ENCODE data around the gene CYP4F12. TPM values are rescaled to one million over a fixed set of nuclear protein-coding genes. Genes with fewer than 3 reads are reported as not detected.
"Not testable (repeated sequence)": the region's sequence is repeated elsewhere in the genome, so short reads cannot be mapped to it uniquely, and the experiment has no call there.

The CYP4F12 gene
- total RNA-seq, 2 experiments from 2014 or later = 0.19 TPM; not detected in 1

DNA sequence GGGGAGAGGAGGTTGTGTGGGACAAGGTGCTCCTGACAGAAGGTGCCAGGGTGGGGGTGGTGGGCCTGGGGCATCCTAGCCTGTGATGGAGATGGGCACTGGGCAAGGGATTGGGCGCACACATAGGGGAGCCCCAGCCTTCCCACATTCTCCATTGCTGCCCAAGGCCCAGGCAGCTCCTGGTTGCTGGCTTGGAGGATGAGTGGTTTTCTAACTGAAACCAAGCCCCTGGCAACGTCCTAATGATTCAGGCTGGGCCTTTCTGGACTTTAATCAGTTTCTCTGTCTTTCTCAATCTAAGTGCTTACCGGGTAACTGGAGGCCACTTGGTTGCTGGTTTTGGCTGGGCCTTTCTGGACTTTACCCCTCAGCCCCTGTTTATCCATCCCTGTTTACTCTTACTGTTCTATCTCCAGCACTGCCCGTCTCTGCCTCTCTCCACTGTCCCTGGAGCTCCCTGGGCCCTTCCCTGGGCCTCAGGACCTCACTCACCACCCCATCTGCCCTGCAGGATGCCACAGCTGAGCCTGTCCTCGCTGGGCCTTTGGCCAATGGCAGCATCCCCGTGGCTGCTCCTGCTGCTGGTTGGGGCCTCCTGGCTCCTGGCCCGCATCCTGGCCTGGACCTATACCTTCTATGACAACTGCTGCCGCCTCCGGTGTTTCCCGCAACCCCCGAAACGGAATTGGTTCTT is 31.8 kb upstream of the CYP4F12 start:
- Mint-ChIP-seq H3K4me1 (no peaks in the 10 kb centered on the region), H3K9me3 (ENCODE audit: low read depth) (no peaks in the 10 kb centered on the region), H3K27me3 (no peaks in the 10 kb centered on the region), H3K4me3 (no peak overlapping the region), H3K36me3 (no peaks in the 10 kb centered on the region), H3K27ac (no peak overlapping the region)
- DNase-seq (no peak), ATAC-seq (no peak)
- CTCF ChIA-PET = no interaction called here

- no peaks in the 10 kb centered on the region for H3K9me3 Mint-ChIP-seq (ENCODE audit: low read depth)
- DNase-seq (no peak), ATAC-seq (no peak)
- no peak overlapping the region for H3K4me3 Mint-ChIP-seq
- no peak overlapping the region for H3K27ac Mint-ChIP-seq
- H3K36me3 Mint-ChIP-seq = no peaks in the 10 kb centered on the region
- CTCF ChIA-PET = no interaction called here
- H3K27me3 Mint-ChIP-seq = no peaks in the 10 kb centered on the region
- H3K4me1 Mint-ChIP-seq = no peaks in the 10 kb centered on the region
These were observed 30.9 kb upstream of the CYP4F12 start for GRCh38 chr19:15641901-15642491.

DNA sequence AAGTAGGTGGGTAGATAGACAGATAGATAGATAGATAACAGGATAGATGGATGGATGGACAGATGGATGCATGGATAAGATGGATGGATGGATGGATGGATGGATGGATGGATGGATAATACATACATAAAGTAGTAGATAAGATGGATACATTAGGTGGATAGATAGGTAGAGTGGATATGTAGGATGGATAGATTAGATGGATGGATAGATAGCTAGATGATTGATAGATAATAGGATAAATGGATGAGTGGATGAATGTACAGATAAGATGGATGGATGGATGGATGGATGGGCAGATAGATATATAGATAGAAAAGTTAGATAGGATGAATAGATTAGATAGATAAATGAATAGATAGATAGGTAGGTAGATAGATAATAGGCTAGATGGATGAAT is 30.1 kb upstream of the CYP4F12 start:
- Mint-ChIP-seq H3K27me3 (no peaks in the 10 kb centered on the region), H3K27ac (no peak overlapping the region), H3K9me3 (ENCODE audit: low read depth) (no peaks in the 10 kb centered on the region), H3K4me3 (no peak overlapping the region), H3K36me3 (no peaks in the 10 kb centered on the region), H3K4me1 (no peaks in the 10 kb centered on the region)
- DNase-seq (no peak), ATAC-seq (no peak)
- CTCF ChIA-PET = no interaction called here

GRCh38 chr19:15643387-15643786 is 29.5 kb upstream of the CYP4F12 start:
- H3K4me1 Mint-ChIP-seq = no peaks in the 10 kb centered on the region

GRCh38 chr19:15644066-15644741 is 28.7 kb upstream of the CYP4F12 start:
- no peak for ATAC-seq
- H3K9me3 Mint-ChIP-seq (ENCODE audit: low read depth) = no peaks in the 10 kb centered on the region
- H3K36me3 Mint-ChIP-seq = no peaks in the 10 kb centered on the region
- CTCF ChIA-PET = no interaction called here
- H3K4me1 Mint-ChIP-seq = no peaks in the 10 kb centered on the region
- no peaks in the 10 kb centered on the region for H3K27me3 Mint-ChIP-seq
- H3K4me3 Mint-ChIP-seq = no peak overlapping the region
- H3K27ac Mint-ChIP-seq = no peak overlapping the region
- no peak for DNase-seq

More at GRCh38 chr19:15643387-15643786, 29.5 kb upstream of the CYP4F12 start:
- H3K36me3 Mint-ChIP-seq = no peaks in the 10 kb centered on the region
- ATAC-seq = no peak
- H3K27ac Mint-ChIP-seq = no peak overlapping the region
- H3K9me3 Mint-ChIP-seq (ENCODE audit: low read depth) = no peaks in the 10 kb centered on the region
- H3K27me3 Mint-ChIP-seq = no peaks in the 10 kb centered on the region
- no peak for DNase-seq
- CTCF ChIA-PET = no interaction called here
- no peak overlapping the region for H3K4me3 Mint-ChIP-seq

DNA sequence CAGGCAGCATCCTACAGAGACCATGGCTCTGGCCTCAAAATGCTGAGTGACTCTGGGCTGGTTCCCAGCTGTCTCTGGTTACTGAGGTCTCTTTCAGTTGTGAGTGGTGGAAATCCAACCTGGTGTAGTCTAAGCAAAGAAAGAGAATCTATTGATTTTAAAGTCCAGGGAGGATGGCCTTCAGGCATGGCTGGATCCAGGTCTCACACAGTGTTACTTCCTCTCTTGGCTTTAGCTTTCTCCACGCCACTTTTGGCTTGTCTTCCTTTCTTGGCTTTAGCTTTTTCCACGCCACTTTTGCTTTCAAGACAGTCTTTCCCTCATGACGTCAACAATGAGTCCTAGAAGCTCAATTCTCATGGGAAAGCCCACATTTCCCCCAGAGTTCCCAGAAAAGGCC is 28.1 kb upstream of the CYP4F12 start:
- H3K27me3 Mint-ChIP-seq = no peaks in the 10 kb centered on the region
- H3K27ac Mint-ChIP-seq = no peak overlapping the region
- DNase-seq = no peak
- no peaks in the 10 kb centered on the region for H3K36me3 Mint-ChIP-seq
- no peaks in the 10 kb centered on the region for H3K9me3 Mint-ChIP-seq (ENCODE audit: low read depth)
- H3K4me3 Mint-ChIP-seq = no peak overlapping the region
- ATAC-seq = no peak
- CTCF ChIA-PET = no interaction called here
- H3K4me1 Mint-ChIP-seq = no peaks in the 10 kb centered on the region

DNA sequence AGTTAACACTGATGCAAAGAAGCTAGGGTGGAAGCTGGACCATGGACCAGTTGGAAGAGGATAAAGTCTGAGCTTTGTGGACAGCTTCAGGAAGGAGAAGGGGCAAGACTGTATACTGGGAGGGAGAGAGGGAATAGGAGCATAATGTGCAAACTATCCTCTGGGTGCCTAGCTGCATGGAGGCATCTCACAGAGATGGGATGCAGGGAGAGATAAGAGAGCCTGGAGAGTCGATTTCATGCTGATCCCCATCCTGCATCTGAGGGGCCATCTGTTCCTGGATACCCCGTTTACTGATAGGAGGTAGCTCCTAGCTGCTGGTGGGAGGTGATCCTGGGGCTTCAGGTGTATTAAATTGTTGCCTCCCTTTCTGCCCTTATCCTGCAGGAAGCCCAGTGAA is 23.4 kb upstream of the CYP4F12 start:
- CTCF ChIA-PET = no interaction called here
- Mint-ChIP-seq H3K4me3 (no peak overlapping the region), H3K27ac (no peak overlapping the region), H3K9me3 (ENCODE audit: low read depth) (no peaks in the 10 kb centered on the region), H3K36me3 (no peaks in the 10 kb centered on the region), H3K27me3 (peaks cover 2% of the 10 kb centered on the region), H3K4me1 (no peaks in the 10 kb centered on the region)
- ATAC-seq = no peak
- no peak for DNase-seq

DNA sequence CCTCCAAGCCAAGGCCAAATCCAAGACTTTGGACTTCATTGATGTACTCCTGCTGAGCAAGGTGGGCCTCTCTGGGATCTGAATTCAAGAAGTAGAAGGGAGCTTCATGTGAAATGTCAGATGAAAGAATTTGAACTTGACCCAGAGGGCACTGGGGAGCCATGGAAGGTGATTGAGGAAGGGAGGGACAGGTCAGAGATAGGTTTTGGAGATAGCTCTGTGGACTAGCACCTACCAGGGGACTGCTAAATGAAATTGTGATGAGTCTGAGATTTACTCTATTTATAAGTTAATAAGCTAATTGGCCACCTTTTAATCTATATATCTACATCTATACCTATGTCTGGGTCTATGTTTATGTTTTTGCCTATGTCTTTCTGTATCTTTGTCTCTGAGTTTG is 22.8 kb upstream of the CYP4F12 start:
- H3K9me3 Mint-ChIP-seq (ENCODE audit: low read depth); DNase-seq; H3K27ac Mint-ChIP-seq; ATAC-seq; H3K27me3 Mint-ChIP-seq; H3K36me3 Mint-ChIP-seq; CTCF ChIA-PET; H3K4me3 Mint-ChIP-seq; H3K4me1 Mint-ChIP-seq: not testable (repeated sequence)

- no peak overlapping the region for H3K4me3 Mint-ChIP-seq
- ATAC-seq (no peak), DNase-seq (no peak)
- no peaks in the 10 kb centered on the region for H3K36me3 Mint-ChIP-seq
- H3K4me1 Mint-ChIP-seq = no peaks in the 10 kb centered on the region
- peaks cover 9% of the 10 kb centered on the region for H3K27me3 Mint-ChIP-seq
- no peaks in the 10 kb centered on the region for H3K9me3 Mint-ChIP-seq (ENCODE audit: low read depth)
- CTCF ChIA-PET = no interaction called here
- H3K27ac Mint-ChIP-seq = no peak overlapping the region
These were observed 21.1 kb upstream of the CYP4F12 start for GRCh38 chr19:15651791-15652190.

DNA sequence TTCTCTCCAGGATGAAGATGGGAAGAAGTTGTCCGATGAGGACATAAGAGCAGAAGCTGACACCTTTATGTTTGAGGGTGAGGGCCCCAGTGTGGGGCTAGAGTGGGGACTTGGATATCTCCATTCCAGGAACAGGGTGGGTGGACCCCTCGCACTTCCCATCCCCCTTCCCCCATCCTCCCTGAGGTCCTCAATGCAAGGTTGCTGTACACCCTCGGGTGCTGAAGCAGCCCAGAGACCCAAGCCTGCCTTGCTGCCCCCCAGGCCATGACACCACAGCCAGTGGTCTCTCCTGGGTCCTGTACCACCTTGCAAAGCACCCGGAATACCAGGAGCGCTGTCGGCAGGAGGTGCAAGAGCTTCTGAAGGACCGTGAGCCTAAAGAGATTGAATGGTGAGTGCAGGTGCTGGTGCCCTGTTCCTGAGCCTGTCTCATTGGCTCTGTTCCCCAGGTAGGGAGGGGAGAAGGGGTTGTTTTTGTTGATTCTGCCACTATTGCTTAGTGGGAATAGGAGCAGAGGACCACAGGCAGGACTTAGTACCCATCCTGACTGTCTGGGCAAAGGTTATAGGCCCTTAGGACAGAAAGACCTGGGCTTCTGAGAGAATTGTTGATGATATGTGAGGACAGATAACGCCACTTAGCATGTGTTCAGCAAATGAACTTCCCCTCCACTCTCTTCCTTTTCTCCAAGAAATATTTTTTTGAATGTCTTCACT is 20.2 kb upstream of the CYP4F12 start:
- CTCF ChIA-PET = no interaction called here
- H3K9me3 Mint-ChIP-seq (ENCODE audit: low read depth) = no peaks in the 10 kb centered on the region
- no peak for DNase-seq
- no peak overlapping the region for H3K4me3 Mint-ChIP-seq
- H3K27me3 Mint-ChIP-seq = peaks cover 9% of the 10 kb centered on the region
- H3K4me1 Mint-ChIP-seq = no peaks in the 10 kb centered on the region
- no peaks in the 10 kb centered on the region for H3K36me3 Mint-ChIP-seq
- ATAC-seq = no peak
- H3K27ac Mint-ChIP-seq = no peak overlapping the region

DNA sequence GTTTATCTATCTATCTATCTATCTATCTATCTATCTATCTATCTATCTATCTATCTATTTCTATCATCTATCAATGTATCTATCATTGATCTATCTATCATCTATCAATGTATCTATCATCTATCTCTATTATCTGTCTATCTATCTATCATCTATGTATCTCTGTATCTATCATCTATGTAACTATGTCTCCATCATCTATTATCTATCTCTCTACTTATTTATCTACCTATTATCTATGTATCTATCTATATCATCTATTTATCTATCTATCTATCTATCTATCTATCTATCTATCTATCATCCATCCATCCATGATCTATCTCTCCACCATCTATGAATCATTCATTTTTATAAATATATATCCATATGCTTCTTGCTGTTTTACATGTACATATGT is 16.4 kb upstream of the CYP4F12 start:
- no peak overlapping the region for H3K4me3 Mint-ChIP-seq
- no peak overlapping the region for H3K27ac Mint-ChIP-seq
- CTCF ChIA-PET = no interaction called here
- no peaks in the 10 kb centered on the region for H3K36me3 Mint-ChIP-seq
- H3K27me3 Mint-ChIP-seq = peaks cover 11% of the 10 kb centered on the region
- H3K4me1 Mint-ChIP-seq = no peaks in the 10 kb centered on the region
- no peak for DNase-seq
- no peaks in the 10 kb centered on the region for H3K9me3 Mint-ChIP-seq (ENCODE audit: low read depth)
- ATAC-seq = no peak

DNA sequence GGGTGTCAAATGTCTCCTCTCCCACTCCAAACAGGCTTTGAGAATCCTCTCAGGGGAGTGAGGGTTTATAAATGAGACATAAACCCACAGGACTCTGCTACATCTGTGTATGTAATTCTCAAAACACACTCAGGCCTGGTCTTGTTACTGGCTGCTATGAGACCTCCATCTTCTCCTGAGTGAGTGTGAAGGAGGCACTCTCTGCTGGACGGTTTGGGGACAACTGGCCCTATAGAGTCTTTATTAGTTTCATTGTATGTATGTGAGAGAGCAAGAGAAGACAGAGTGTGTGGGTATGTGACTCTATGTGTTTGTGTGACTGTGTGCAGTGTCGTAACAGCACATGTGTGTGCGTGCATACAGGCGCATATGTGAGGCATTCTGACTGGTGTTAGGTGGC is 9.6 kb upstream of the CYP4F12 start:
- Mint-ChIP-seq H3K27me3 (peaks cover 6% of the 10 kb centered on the region), H3K27ac (no peak overlapping the region), H3K4me3 (no peak overlapping the region), H3K9me3 (ENCODE audit: low read depth) (no peaks in the 10 kb centered on the region), H3K36me3 (no peaks in the 10 kb centered on the region), H3K4me1 (no peaks in the 10 kb centered on the region)
- CTCF ChIA-PET = no interaction called here
- DNase-seq (no peak), ATAC-seq (no peak)

DNA sequence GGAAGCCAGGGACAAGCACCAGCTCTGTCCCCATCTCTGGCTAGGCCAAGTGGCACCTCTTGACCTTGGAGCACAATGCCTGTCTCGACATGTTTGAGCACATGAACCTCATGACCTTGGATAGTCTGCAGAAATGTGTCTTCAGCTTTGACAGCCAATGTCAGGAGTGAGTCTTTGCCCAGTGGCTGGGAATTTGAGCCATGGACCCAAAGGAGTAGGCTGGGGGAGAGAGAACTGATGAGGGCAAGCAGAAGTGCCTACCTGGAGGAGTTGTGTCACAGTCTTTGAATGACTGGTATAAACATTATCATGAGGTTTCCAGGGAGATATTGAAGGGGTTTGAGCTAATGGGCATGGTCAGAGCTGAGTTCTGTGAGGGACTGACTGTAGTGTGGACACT is 6.7 kb upstream of the CYP4F12 start:
- no peaks in the 10 kb centered on the region for H3K9me3 Mint-ChIP-seq (ENCODE audit: low read depth)
- no peaks in the 10 kb centered on the region for H3K36me3 Mint-ChIP-seq
- no peak for ATAC-seq
- H3K4me3 Mint-ChIP-seq = no peak overlapping the region
- no peaks in the 10 kb centered on the region for H3K4me1 Mint-ChIP-seq
- H3K27ac Mint-ChIP-seq = no peak overlapping the region
- CTCF ChIA-PET = no interaction called here
- peaks cover 5% of the 10 kb centered on the region for H3K27me3 Mint-ChIP-seq
- DNase-seq = no peak

GRCh38 chr19:15666883-15667282 is 6.0 kb upstream of the CYP4F12 start:
- CTCF ChIA-PET = no interaction called here
- Mint-ChIP-seq H3K27ac (no peak overlapping the region), H3K4me1 (no peaks in the 10 kb centered on the region), H3K9me3 (ENCODE audit: low read depth) (no peaks in the 10 kb centered on the region), H3K4me3 (no peak overlapping the region), H3K36me3 (no peaks in the 10 kb centered on the region), H3K27me3 (peaks cover 4% of the 10 kb centered on the region)
- DNase-seq (no peak), ATAC-seq (no peak)

Measured in activated CD8-positive, alpha-beta memory T cell treated with anti-CD3 and anti-CD28 coated beads, Interleukin-2, amount 10 ng/mL, durations not matched to agents 7 days and 5 days (primary cell).